Heart left ventricle (tissue), 16 donors: ENCODE data around the gene HYAL2. TPM values are rescaled to one million over a fixed set of nuclear protein-coding genes. Genes with fewer than 3 reads are reported as not detected.

Experiments used
- ATAC-seq, 4 donors: fragments of 200-7000 bp; cut with Tn5 transposase; one replicate each; pipeline ENCODE4 v1.9.1; 2020 to 2022; ENCODE audit warnings: moderate library complexity in 4 of 4, mild to moderate bottlenecking in 3 of 4, moderate number of reproducible peaks in 1 of 4
- DNase-seq, 5 donors: peaks; one replicate each; pipeline ENCODE4 v3.0.0-alpha.2; 2020
- H3K27ac ChIP-seq, 12 donors: fragments of 200-600 bp; sonication (generic) in 4 of 12; one replicate each; pipeline versions ENCODE4 v1.5.0 to v1.8.0; 2016 to 2022; ENCODE audit warnings: mild to moderate bottlenecking in 2 of 12
- H3K27me3 ChIP-seq, 9 donors: fragments of 200-600 bp; sonication (generic) in 2 of 9; one replicate each; pipeline versions ENCODE4 v1.5.1 to v1.8.0; 2016 to 2022; ENCODE audit warnings: mild to moderate bottlenecking in 3 of 9
- H3K36me3 ChIP-seq, 9 donors: fragments of 200-600 bp; sonication (generic) in 2 of 9; one replicate each; pipeline versions ENCODE4 v1.5.0 to v1.8.0; 2018 to 2022; ENCODE audit warnings: mild to moderate bottlenecking in 2 of 9
- H3K4me1 ChIP-seq, 12 donors: fragments of 200-600 bp; sonication (generic) in 4 of 12; one replicate each; pipeline versions ENCODE4 v1.5.0 to v1.8.0; 2016 to 2022; ENCODE audit warnings: mild to moderate bottlenecking in 3 of 12
- H3K4me3 ChIP-seq, 12 donors: fragments of 200-600 bp; sonication (generic) in 4 of 12; one replicate each; pipeline versions ENCODE4 v1.5.0 to v1.8.0; 2017 to 2022; ENCODE audit warnings: mild to moderate bottlenecking in 9 of 12, moderate library complexity in 4 of 12
- H3K9me3 ChIP-seq, 12 donors: fragments of 200-600 bp; sonication (generic) in 4 of 12; one replicate each; pipeline versions ENCODE4 v1.5.0 to v1.8.0; 2016 to 2022; ENCODE audit warnings: mild to moderate bottlenecking in 1 of 12
- POLR2A ChIP-seq, 2 donors: fragments of 450-650 bp; IDR thresholded peaks; one replicate each; pipeline ENCODE4 v1.6.1; 2017; ENCODE audit warnings: antibody characterized with exemption in 2 of 2, mild to moderate bottlenecking in 2 of 2, moderate library complexity in 2 of 2
- WGBS, 4 donors: extraction: QIAGEN DNeasy Blood & Tissue Kit in 2 of 4; methylation state at CpG; one replicate each; pipeline versions ENCODE4 v1.1.5 to v1.1.7; 2013 to 2018; 5-methylcytosine and 5-hydroxymethylcytosine counted together
- intact Hi-C, 10 donors: fragments of 100-400 bp; cut with DNase I; formaldehyde crosslinking; loops; one replicate each; pipeline versions ENCODE4 v1.11.1 to v1.14.2; 2022
- polyA plus RNA-seq, 2 donors: library from polyadenylated mRNA; stranded (reverse); fragments of 200-250 nt; gene quantifications; one replicate each; pipeline ENCODE4 v1.2.3, GENCODE V29; 2013
- total RNA-seq, 9 donors: library from RNA; depleted of rRNA in 2 of 9; stranded (reverse); fragments of >200 nt in 2 of 9; fragmentation: NEBNext Ultra II Directional in 3 of 9; extraction: Animal tissue kit (Norgen Biotek cat#: 25700) in 3 of 9; gene quantifications; one replicate each; pipeline versions ENCODE4 v1.1.0 to v1.2.4, GENCODE V29; 2016 to 2023
- TF ChIP-seq, protein P1 (sequence below), 12 donors: fragments of 200-600 bp; sonication (generic) in 4 of 12; IDR thresholded peaks; one replicate each; pipeline versions ENCODE4 v1.5.0 to v1.8.0; 2018 to 2022; ENCODE audit warnings: antibody characterized with exemption in 12 of 12, mild to moderate bottlenecking in 5 of 12
- donor health status: ischemic (EF 13 %, LVEDD 7.1; RV severe dilation, severe dysfunction).
- donor health status: healthy with polysubstance abuse.
- donor health status: DM: no; HTN: yes; CAD: no.
- donor health status: DM: no; HTN: no; CAD: no.
- donor health status: ischemic (EF 25% LVEDD 6.9; RV normal size, moderate dysfunction).
- donor health status: ischemic (EF 25% LVEDD 5.7; RV mildly dilated, moderate dysfunction).
- donor health status: healthy.
- donor health status: DM: yes; HTN: yes; CAD: no.
- donor health status: ischemic (EF 35%, LVEDD 5.7; RV mildly dilated, moderate dysfunction).
- donor health status: nonischemic (EF 11% LVEDD 7.7; RV severe dilation, severe dysfunction).
- donor health status: DM: yes; HTN: yes; CAD: no.
- donor health status: PGD.
- donor health status: ischemic (EF 29% LVEDD 5.4; RV normal size, mild dysfunction).
- donor health status: nonischemic (EF 23%, LVEDD 6.1; RV moderate dilation, normal function).

HYAL2 gene
- total and polyA plus RNA-seq, 11 donors: 24.0 to 234 (median 52.2) TPM

DNA sequence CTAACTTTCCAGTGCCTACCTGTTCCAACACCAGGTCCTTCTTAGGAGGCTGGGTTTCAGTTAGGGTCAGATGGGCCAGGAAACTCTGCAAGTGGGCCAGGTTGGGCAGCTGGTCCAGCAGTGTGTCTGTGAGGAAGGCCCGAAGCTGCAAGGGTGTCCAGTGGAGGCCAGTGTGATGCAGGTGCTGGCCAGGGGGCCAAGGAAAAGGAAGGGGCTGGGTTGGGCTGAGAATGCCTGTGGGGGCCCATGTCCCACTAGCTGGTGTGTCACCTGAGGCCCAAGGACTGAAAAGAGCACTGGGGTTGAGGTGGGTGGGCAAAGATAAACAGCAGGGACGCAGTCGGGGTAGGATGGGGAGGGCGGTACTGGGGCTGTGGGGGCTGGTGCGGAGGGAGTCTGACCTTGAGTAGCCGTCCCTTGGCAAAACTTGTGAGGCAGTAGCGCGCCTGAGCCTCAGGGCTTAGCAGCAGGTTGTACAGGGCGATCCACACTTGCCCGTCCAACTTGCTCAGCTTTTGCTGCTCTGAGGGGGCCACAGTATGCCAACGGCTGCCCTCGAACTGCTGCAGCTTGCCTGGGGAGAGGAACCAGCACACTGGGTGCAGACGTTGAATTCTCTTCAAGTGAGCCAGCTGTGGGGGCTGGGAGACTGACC, 19.6 kb upstream of the HYAL2 start:
- no peak for TF ChIP-seq POLR2A (IDR thresholded peaks at IDR 0.05)
- TF ChIP-seq, protein P1, sequence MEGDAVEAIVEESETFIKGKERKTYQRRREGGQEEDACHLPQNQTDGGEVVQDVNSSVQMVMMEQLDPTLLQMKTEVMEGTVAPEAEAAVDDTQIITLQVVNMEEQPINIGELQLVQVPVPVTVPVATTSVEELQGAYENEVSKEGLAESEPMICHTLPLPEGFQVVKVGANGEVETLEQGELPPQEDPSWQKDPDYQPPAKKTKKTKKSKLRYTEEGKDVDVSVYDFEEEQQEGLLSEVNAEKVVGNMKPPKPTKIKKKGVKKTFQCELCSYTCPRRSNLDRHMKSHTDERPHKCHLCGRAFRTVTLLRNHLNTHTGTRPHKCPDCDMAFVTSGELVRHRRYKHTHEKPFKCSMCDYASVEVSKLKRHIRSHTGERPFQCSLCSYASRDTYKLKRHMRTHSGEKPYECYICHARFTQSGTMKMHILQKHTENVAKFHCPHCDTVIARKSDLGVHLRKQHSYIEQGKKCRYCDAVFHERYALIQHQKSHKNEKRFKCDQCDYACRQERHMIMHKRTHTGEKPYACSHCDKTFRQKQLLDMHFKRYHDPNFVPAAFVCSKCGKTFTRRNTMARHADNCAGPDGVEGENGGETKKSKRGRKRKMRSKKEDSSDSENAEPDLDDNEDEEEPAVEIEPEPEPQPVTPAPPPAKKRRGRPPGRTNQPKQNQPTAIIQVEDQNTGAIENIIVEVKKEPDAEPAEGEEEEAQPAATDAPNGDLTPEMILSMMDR (IDR thresholded peaks at IDR 0.05): no peak
- DNase-seq (no peak), ATAC-seq (no peak)
- intact Hi-C loops: loop anchor here in 1 of 10 donors (10.0 kb wide), 1 partner anchor 1043 kb away; the partner anchor contains the start of gene MANF
- peak overlapping the region in 1 of 12 donors; percentile 95 for H3K4me3 ChIP-seq
- no peaks in the 10 kb centered on the region for H3K9me3 ChIP-seq
- H3K36me3 ChIP-seq: no peaks in the 10 kb centered on the region
- H3K4me1 ChIP-seq: peaks cover 4 to 61% (median 48%) of the 10 kb centered on the region in 12 donors
- peak overlapping the region in 1 of 12 donors; percentile 98 for H3K27ac ChIP-seq
- WGBS, 4 donors: 91 to 93% (median 92%) methylated on average over 10 to 13 of the region's 13 CpGs
- peaks cover 0 to 4% (median 0%) of the 10 kb centered on the region in 9 donors for H3K27me3 ChIP-seq

DNA sequence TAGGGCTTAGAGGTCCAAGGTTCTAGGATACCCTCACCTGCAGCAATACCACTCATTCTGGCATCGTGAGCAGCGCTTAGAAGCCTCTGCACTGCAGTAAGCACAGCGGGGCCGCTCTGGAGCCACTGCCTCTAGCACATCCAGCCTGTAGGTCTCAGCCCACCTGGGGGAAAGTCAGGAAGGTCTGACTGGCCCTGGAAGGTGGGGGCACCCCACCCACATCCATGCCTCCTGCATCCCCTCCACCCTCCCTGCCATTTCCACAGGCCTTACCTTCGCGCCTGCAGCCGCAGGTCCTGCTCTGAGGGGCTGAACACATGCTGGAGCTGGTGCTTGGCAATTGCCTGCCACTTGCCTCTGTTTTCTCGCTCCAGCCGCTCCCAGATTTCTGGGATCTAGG, 19.0 kb upstream of the HYAL2 start:
- DNase-seq (peak in 1 of 5 donors; percentile 55), ATAC-seq (no peak)
- peaks cover 4 to 61% (median 48%) of the 10 kb centered on the region in 12 donors for H3K4me1 ChIP-seq
- no peaks in the 10 kb centered on the region for H3K36me3 ChIP-seq
- H3K9me3 ChIP-seq: no peaks in the 10 kb centered on the region
- intact Hi-C loops: loop anchor here in 1 of 10 donors (10.0 kb wide), 1 partner anchor 1043 kb away; the partner anchor contains the start of gene MANF
- 90 to 100% (median 94%) methylated on average over 9 of the region's 9 CpGs for WGBS, 4 donors
- no peak for TF ChIP-seq POLR2A (IDR thresholded peaks at IDR 0.05)
- TF ChIP-seq, protein P1 (IDR thresholded peaks at IDR 0.05): no peak
- peaks cover 0 to 4% (median 0%) of the 10 kb centered on the region in 9 donors for H3K27me3 ChIP-seq
- peak overlapping the region in 11 of 12 donors; percentile 62 to 100 (median 98) for H3K27ac ChIP-seq
- H3K4me3 ChIP-seq: peak overlapping the region; percentile 30 to 97 (median 64)

DNA sequence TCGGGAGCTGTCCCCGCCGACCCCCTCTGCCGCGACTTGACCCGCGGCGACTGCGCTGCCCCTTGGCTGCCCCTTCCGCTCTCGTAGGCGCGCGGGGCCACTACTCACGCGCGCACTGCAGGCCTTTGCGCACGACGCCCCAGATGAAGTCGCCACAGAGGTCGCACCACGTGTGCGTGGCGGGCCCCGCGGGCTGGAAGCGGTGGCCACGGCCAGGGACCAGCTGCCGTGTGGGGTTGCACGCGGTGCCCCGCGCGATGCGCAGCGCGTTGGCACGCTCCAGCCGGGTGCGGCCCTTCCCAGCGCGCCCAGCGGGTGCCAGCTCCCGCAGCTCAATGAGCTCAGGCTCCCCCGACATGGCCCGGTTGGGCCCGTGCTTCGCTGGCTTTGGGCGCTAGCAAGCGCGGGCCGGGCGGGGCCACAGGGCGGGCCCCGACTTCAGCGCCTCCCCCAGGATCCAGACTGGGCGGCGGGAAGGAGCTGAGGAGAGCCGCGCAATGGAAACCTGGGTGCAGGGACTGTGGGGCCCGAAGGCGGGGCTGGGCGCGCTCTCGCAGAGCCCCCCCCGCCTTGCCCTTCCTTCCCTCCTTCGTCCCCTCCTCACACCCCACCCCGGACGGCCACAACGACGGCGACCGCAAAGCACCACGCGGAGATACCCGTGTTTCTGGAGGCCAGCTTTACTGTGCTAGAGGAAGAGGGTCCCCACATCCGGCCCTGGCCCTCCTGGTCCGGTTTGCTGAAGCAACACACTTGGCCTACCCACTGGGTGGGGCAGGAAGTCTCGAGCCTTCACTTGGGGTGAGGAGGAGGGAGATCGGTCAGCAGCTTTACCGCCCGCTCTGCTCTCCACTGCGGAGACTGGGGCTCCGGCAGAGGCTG, 18.1 kb upstream of the HYAL2 start, which contains the start of gene RASSF1:
Gene RASSF1, minus strand, starts transcription at position 389 of the 882 bp plus-strand sequence. Its CDS starts 31 bp downstream, at position 358.
- intact Hi-C loops: loop anchor here in 1 of 10 donors (10.0 kb wide), 1 partner anchor 1044 kb away; the partner anchor contains the start of gene MANF
- DNase-seq (peak; percentile 84 to 90 (median 86)), ATAC-seq (peak in 3 of 4 donors; percentile 34 to 56 (median 51))
- Histone ChIP-seq H3K27me3 (peaks cover 0 to 4% (median 0%) of the 10 kb centered on the region in 9 donors), H3K9me3 (no peaks in the 10 kb centered on the region), H3K4me3 (peak within 1 kb of the TSS; percentile 30 to 97 (median 64)), H3K36me3 (no peaks in the 10 kb centered on the region), H3K4me1 (peaks cover 10 to 63% (median 50%) of the 10 kb centered on the region in 12 donors), H3K27ac (peak within 1 kb of the TSS; percentile 62 to 100 (median 98))
- 7 to 22% (median 10%) methylated on average over 25 to 85 of the region's 85 CpGs for WGBS, 4 donors
- peak; percentile 30 to 82 for TF ChIP-seq POLR2A (IDR thresholded peaks at IDR 0.05)
- TF ChIP-seq, protein P1 (IDR thresholded peaks at IDR 0.05): no peak
